MM.1S (cell line): ENCODE data around the gene GRB10.

ENCODE experiments used
- DNase-seq: peaks from one replicate; pipeline ENCODE4 v3.0.0-alpha.2; 2015
- H2AFZ ChIP-seq: fragments of 300-600 bp; sonication (generic); 2 replicates; pipeline ENCODE4 v1.6.0; 2016; ENCODE audit warnings: antibody characterized with exemption, low read length
- H3F3A ChIP-seq: fragments of 300-600 bp; sonication (generic); 2 replicates; pipeline ENCODE4 v1.6.1; 2016; ENCODE audit warnings: mild to moderate bottlenecking, antibody characterized with exemption, low read length, moderate library complexity, mixed read lengths; ENCODE audit not compliant: insufficient read depth
- H3K27ac ChIP-seq: fragments of 300-600 bp; sonication (generic); 2 replicates; pipeline ENCODE4 v1.5.1; 2016; ENCODE audit warnings: mild to moderate bottlenecking, low read length
- H3K27me3 ChIP-seq: fragments of 300-600 bp; sonication (generic); replicated peaks from 2 replicates; pipeline ENCODE4 v1.6.0; 2016; ENCODE audit warnings: low read length; ENCODE audit not compliant: insufficient read depth
- H3K36me3 ChIP-seq: fragments of 300-600 bp; sonication (generic); replicated peaks from 2 replicates; pipeline ENCODE4 v1.6.1; 2016; ENCODE audit warnings: mild to moderate bottlenecking, low read length, mixed read lengths; ENCODE audit not compliant: insufficient read depth
- H3K4me1 ChIP-seq: fragments of 300-600 bp; sonication (generic); 2 replicates; pipeline ENCODE4 v1.6.1; 2016; ENCODE audit warnings: low read length, mixed read lengths
- H3K4me2 ChIP-seq: fragments of 300-600 bp; sonication (generic); 2 replicates; pipeline ENCODE4 v1.6.0; 2016; ENCODE audit warnings: low read depth, low read length
- H3K4me3 ChIP-seq: fragments of 300-600 bp; sonication (generic); 2 replicates; pipeline ENCODE4 v1.5.1; 2016; ENCODE audit warnings: low read length, mixed read lengths
- H3K79me2 ChIP-seq: fragments of 300-600 bp; sonication (generic); 2 replicates; pipeline ENCODE4 v1.6.1; 2016; ENCODE audit warnings: mixed run types, low read length, mixed read lengths
- H3K9ac ChIP-seq: fragments of 300-600 bp; sonication (generic); 2 replicates; pipeline ENCODE4 v1.6.1; 2016; ENCODE audit warnings: low read length, mixed read lengths
- H3K9me2 ChIP-seq: fragments of 300-600 bp; sonication (generic); replicated peaks from 2 replicates; pipeline ENCODE4 v1.6.1; 2016; ENCODE audit warnings: mild to moderate bottlenecking, low read length, mixed read lengths; ENCODE audit not compliant: insufficient read depth
- H3K9me3 ChIP-seq: fragments of 300-600 bp; sonication (generic); replicated peaks from 2 replicates; pipeline ENCODE4 v1.6.1; 2016; ENCODE audit warnings: mild to moderate bottlenecking, low read length, mixed read lengths; ENCODE audit not compliant: insufficient read depth
- H4K20me1 ChIP-seq: fragments of 300-600 bp; sonication (generic); 2 replicates; pipeline ENCODE4 v1.6.1; 2016; ENCODE audit warnings: mild to moderate bottlenecking, low read length, moderate library complexity, mixed read lengths; ENCODE audit not compliant: insufficient read depth
- EZH2 ChIP-seq: fragments of 300-600 bp; sonication (generic); optimal IDR thresholded peaks from 2 replicates; pipeline ENCODE3; 2017; ENCODE audit warnings: low read depth, mild to moderate bottlenecking, antibody characterized with exemption, low read length, mixed read lengths
- EZH2phosphoT487 ChIP-seq: fragments of 300-600 bp; sonication (generic); IDR thresholded peaks from 2 replicates; pipeline ENCODE4 v1.6.1; 2018; ENCODE audit warnings: antibody characterized with exemption, low read length
- TF ChIP-seq, protein P1 (sequence below): fragments of 300-600 bp; sonication (generic); IDR thresholded peaks from 2 replicates; pipeline ENCODE4 v1.5.1; 2016; ENCODE audit warnings: antibody characterized with exemption, low read length, mixed read lengths

The GRB10 gene

DNA sequence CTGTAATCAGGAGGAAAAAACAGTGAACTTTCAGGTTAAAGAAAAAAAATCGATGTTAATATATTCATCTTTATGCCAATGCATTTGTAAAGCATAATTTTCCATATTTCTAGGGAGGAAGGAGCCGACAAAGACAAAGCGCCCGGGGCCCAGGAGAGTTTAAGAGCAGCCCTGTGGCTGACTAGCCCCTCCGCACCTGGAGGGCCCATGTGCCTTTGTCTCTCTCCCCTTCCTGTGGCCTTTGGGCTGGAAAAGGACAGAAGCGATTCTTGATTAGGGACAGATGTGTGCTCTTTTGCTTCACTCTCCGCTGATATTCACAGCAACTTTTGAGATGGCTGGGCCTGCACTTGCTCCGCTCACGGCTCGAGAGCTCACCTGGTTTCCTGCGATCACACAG is 240.6 kb downstream of the GRB10 start:
- Histone ChIP-seq H3F3A (no peaks in the 10 kb centered on the region), H4K20me1 (no peaks in the 10 kb centered on the region), H3K4me2 (no peak overlapping the region), H3K27me3 (no peaks in the 10 kb centered on the region), H3K36me3 (no peaks in the 10 kb centered on the region), H3K79me2 (no peaks in the 10 kb centered on the region), H3K9me2 (no peaks in the 10 kb centered on the region), H3K4me3 (no peak overlapping the region), H3K9me3 (no peaks in the 10 kb centered on the region), H3K4me1 (no peaks in the 10 kb centered on the region), H2AFZ (no peak overlapping the region), H3K27ac (no peak overlapping the region), H3K9ac (no peak overlapping the region)
- DNase-seq = no peak
- TF ChIP-seq, protein P1, sequence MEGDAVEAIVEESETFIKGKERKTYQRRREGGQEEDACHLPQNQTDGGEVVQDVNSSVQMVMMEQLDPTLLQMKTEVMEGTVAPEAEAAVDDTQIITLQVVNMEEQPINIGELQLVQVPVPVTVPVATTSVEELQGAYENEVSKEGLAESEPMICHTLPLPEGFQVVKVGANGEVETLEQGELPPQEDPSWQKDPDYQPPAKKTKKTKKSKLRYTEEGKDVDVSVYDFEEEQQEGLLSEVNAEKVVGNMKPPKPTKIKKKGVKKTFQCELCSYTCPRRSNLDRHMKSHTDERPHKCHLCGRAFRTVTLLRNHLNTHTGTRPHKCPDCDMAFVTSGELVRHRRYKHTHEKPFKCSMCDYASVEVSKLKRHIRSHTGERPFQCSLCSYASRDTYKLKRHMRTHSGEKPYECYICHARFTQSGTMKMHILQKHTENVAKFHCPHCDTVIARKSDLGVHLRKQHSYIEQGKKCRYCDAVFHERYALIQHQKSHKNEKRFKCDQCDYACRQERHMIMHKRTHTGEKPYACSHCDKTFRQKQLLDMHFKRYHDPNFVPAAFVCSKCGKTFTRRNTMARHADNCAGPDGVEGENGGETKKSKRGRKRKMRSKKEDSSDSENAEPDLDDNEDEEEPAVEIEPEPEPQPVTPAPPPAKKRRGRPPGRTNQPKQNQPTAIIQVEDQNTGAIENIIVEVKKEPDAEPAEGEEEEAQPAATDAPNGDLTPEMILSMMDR = no peak
- TF ChIP-seq EZH2phosphoT487 = no peak
- no peak for TF ChIP-seq EZH2

DNA sequence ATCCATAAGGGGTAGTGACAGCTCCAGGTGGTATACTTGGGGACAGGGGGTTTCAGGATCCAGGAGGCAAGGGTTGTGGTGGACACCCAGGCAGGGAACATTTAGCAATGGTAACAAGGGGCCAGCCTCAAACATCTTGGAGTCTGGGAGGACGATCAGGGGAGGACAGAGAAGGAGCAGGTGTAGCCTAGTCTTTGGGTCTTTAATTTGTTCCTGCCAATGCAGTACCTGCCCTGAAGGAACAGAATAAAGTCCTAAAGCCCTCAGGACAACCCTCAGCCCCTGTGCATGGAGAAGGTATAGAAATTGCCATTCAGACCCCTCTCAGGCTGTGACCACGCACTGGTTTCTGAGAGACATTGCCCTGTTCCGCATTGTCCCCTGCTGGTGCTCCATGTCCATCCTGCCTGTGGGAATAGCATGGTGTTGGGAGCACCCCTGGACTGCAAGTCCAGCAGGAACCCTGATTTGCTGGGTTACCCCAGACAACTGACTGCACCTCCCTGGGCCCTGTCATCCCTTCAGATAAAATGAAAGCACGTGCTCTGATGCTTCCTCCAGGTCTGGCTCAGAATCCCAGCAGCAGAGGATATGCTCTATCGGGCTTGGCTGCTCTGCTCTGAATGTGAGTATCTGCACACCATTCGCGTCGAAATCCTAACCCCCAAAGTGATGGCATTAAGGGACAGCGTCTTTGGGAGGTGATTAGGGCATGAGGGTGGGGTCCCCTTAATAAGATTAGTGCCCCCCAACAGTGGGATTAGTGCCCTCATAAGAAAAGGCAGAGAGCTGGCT is 241.7 kb downstream of the GRB10 start:
- DNase-seq = no peak
- no peaks in the 10 kb centered on the region for H3K79me2 ChIP-seq
- TF ChIP-seq EZH2 = no peak
- TF ChIP-seq, protein P1 = no peak
- no peak for TF ChIP-seq EZH2phosphoT487
- no peak overlapping the region for H3K27ac ChIP-seq
- H3K9me3 ChIP-seq = no peaks in the 10 kb centered on the region
- H3K9me2 ChIP-seq = no peaks in the 10 kb centered on the region
- no peaks in the 10 kb centered on the region for H3K36me3 ChIP-seq
- H3F3A ChIP-seq = no peaks in the 10 kb centered on the region
- no peak overlapping the region for H3K9ac ChIP-seq
- H3K27me3 ChIP-seq = no peaks in the 10 kb centered on the region
- H3K4me1 ChIP-seq = no peaks in the 10 kb centered on the region
- no peak overlapping the region for H3K4me3 ChIP-seq
- no peak overlapping the region for H2AFZ ChIP-seq
- no peaks in the 10 kb centered on the region for H4K20me1 ChIP-seq
- no peak overlapping the region for H3K4me2 ChIP-seq
